HEK293 (cell line): ENCODE data around the gene ZNF440.
"Not testable (repeated sequence)": the region's sequence is repeated elsewhere in the genome, so short reads cannot be mapped to it uniquely, and the experiment has no call there.

Experiments used
- CTCF ChIA-PET: fragments of 350-600 bp; formaldehyde crosslinking; extraction: SDS; loops from one replicate; lab custom pipeline; 2021; ENCODE audit warnings: antibody characterized with exemption; lab: Yijun Ruan, JAX
- POLR2A ChIA-PET: fragments of 300-600 bp; formaldehyde crosslinking; extraction: SDS; loops from one replicate; lab custom pipeline; 2020; ENCODE audit warnings: antibody characterized with exemption, inconsistent platforms; lab: Yijun Ruan, JAX
- H3K27ac ChIP-seq: fragments of 200-500 bp; sonication (Bioruptor generic); 2 replicates; pipeline ENCODE4 v1.5.1; 2014; ENCODE audit warnings: low read depth, low read length, control low read depth, inconsistent platforms; ENCODE audit errors: extremely low read depth
- H3K36me3 ChIP-seq, 2 experiments: fragments of 200-500 bp in 1 of 2; sonication (Bioruptor generic) in 1 of 2; 1 replicate in 1 of 2; 2 replicates in 1 of 2; pipeline ENCODE4 v1.5.1; 2014 to 2017; ENCODE audit warnings: inconsistent platforms in 2 of 2, low read length in 2 of 2; ENCODE audit not compliant: control insufficient read depth in 2 of 2, insufficient read depth in 1 of 2
- H3K4me1 ChIP-seq: fragments of 200-500 bp; sonication (Bioruptor generic); 2 replicates; pipeline ENCODE4 v1.5.1; 2014; ENCODE audit warnings: mild to moderate bottlenecking, low read length, inconsistent platforms; ENCODE audit not compliant: control insufficient read depth, insufficient read depth
- H3K4me3 ChIP-seq: 2 replicates; pipeline ENCODE4 v1.5.1; 2011; ENCODE audit warnings: low read depth, mild to moderate bottlenecking, control low read depth, low read length, moderate library complexity
- H3K9me3 ChIP-seq: fragments of 200-500 bp; sonication (Bioruptor generic); 2 replicates; pipeline ENCODE4 v1.5.1; 2014; ENCODE audit warnings: low read depth, low read length, inconsistent platforms; ENCODE audit not compliant: control insufficient read depth, insufficient read depth
- ZFHX2 ChIP-seq: fragments of 450-650 bp; formaldehyde crosslinking; conservative IDR thresholded peaks from 2 replicates; pipeline ENCODE4 v1.5.1; 2016; ENCODE audit warnings: missing biosample characterization, missing genetic modification characterization
- ZNF138 ChIP-seq: fragments of 450-650 bp; formaldehyde crosslinking; IDR thresholded peaks from 2 replicates; pipeline ENCODE4 v1.5.1; 2016; ENCODE audit warnings: missing biosample characterization, missing genetic modification characterization, borderline replicate concordance
- ZNF24 ChIP-seq: fragments of 450-650 bp; formaldehyde crosslinking; IDR thresholded peaks from 2 replicates; pipeline ENCODE4 v1.5.1; 2016; ENCODE audit warnings: missing biosample characterization, missing genetic modification characterization
- ZNF324 ChIP-seq: fragments of 450-650 bp; formaldehyde crosslinking; IDR thresholded peaks from 2 replicates; pipeline ENCODE4 v1.5.1; 2016; ENCODE audit warnings: missing biosample characterization, missing genetic modification characterization
- ZNF404 ChIP-seq: fragments of 450-650 bp; formaldehyde crosslinking; IDR thresholded peaks from 2 replicates; pipeline ENCODE4 v1.5.1; 2017; ENCODE audit warnings: missing biosample characterization, missing genetic modification characterization
- ZNF600 ChIP-seq: fragments of 450-650 bp; formaldehyde crosslinking; IDR thresholded peaks from 2 replicates; pipeline ENCODE4 v1.5.1; 2016; ENCODE audit warnings: missing biosample characterization, missing genetic modification characterization
- ZNF654 ChIP-seq: fragments of 450-650 bp; formaldehyde crosslinking; IDR thresholded peaks from 2 replicates; pipeline ENCODE4 v1.5.1; 2016; ENCODE audit warnings: low read depth, missing biosample characterization, missing genetic modification characterization
- TF ChIP-seq, protein P1 (sequence below): fragments of 450-650 bp; formaldehyde crosslinking; IDR thresholded peaks from 2 replicates; pipeline ENCODE4 v1.5.1; 2016; ENCODE audit warnings: missing biosample characterization, missing genetic modification characterization, borderline replicate concordance
- TF ChIP-seq, protein P2 (sequence below): fragments of 450-650 bp; formaldehyde crosslinking; IDR thresholded peaks from 2 replicates; pipeline ENCODE4 v1.5.1; 2016; ENCODE audit warnings: missing biosample characterization, missing genetic modification characterization
- TF ChIP-seq, protein P3 (sequence below): IDR thresholded peaks from 2 replicates; pipeline ENCODE4 v1.6.1; 2011; ENCODE audit warnings: mild to moderate bottlenecking, low read depth, low read length, borderline replicate concordance
- TF ChIP-seq, protein P4 (sequence below): fragments of 450-650 bp; formaldehyde crosslinking; IDR thresholded peaks from 2 replicates; pipeline ENCODE4 v1.5.1; 2017; ENCODE audit warnings: missing biosample characterization, missing genetic modification characterization
- TF ChIP-seq, protein P5 (sequence below): fragments of 450-650 bp; formaldehyde crosslinking; IDR thresholded peaks from 2 replicates; pipeline ENCODE4 v1.5.1; 2017; ENCODE audit warnings: missing biosample characterization, missing genetic modification characterization

ZNF440 gene

DNA sequence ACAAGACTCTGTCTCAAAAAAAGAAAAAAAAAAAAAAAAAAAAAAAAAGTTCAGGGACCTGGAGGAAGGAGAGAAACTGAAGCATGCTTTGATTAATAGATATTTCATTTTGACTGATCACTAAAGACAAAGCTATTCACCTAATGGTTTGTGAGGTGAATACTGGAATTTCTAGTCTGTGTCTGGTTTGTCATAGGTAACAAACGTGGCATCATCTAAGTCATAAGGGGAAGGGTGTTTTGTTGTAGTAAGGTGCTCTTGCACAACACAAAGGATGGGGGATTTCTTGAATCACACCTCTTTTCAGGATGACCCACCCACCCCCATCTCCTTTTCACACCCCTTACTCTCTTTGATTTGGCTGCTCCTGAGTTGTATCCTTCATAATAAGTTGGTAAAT lies 59.7 kb downstream of the ZNF440 start:
- no peaks in the 10 kb centered on the region for H3K4me1 ChIP-seq
- H3K36me3 ChIP-seq = no peaks in the 10 kb centered on the region
- TF ChIP-seq, protein P1, sequence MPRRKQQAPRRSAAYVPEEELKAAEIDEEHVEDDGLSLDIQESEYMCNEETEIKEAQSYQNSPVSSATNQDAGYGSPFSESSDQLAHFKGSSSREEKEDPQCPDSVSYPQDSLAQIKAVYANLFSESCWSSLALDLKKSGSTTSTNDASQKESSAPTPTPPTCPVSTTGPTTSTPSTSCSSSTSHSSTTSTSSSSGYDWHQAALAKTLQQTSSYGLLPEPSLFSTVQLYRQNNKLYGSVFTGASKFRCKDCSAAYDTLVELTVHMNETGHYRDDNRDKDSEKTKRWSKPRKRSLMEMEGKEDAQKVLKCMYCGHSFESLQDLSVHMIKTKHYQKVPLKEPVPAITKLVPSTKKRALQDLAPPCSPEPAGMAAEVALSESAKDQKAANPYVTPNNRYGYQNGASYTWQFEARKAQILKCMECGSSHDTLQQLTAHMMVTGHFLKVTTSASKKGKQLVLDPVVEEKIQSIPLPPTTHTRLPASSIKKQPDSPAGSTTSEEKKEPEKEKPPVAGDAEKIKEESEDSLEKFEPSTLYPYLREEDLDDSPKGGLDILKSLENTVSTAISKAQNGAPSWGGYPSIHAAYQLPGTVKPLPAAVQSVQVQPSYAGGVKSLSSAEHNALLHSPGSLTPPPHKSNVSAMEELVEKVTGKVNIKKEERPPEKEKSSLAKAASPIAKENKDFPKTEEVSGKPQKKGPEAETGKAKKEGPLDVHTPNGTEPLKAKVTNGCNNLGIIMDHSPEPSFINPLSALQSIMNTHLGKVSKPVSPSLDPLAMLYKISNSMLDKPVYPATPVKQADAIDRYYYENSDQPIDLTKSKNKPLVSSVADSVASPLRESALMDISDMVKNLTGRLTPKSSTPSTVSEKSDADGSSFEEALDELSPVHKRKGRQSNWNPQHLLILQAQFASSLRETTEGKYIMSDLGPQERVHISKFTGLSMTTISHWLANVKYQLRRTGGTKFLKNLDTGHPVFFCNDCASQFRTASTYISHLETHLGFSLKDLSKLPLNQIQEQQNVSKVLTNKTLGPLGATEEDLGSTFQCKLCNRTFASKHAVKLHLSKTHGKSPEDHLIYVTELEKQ = no peak
- TF ChIP-seq ZNF24 (tag by site-specific recombination) = no peak
- TF ChIP-seq ZNF324 (tag by site-specific recombination) = no peak
- TF ChIP-seq, protein P2, sequence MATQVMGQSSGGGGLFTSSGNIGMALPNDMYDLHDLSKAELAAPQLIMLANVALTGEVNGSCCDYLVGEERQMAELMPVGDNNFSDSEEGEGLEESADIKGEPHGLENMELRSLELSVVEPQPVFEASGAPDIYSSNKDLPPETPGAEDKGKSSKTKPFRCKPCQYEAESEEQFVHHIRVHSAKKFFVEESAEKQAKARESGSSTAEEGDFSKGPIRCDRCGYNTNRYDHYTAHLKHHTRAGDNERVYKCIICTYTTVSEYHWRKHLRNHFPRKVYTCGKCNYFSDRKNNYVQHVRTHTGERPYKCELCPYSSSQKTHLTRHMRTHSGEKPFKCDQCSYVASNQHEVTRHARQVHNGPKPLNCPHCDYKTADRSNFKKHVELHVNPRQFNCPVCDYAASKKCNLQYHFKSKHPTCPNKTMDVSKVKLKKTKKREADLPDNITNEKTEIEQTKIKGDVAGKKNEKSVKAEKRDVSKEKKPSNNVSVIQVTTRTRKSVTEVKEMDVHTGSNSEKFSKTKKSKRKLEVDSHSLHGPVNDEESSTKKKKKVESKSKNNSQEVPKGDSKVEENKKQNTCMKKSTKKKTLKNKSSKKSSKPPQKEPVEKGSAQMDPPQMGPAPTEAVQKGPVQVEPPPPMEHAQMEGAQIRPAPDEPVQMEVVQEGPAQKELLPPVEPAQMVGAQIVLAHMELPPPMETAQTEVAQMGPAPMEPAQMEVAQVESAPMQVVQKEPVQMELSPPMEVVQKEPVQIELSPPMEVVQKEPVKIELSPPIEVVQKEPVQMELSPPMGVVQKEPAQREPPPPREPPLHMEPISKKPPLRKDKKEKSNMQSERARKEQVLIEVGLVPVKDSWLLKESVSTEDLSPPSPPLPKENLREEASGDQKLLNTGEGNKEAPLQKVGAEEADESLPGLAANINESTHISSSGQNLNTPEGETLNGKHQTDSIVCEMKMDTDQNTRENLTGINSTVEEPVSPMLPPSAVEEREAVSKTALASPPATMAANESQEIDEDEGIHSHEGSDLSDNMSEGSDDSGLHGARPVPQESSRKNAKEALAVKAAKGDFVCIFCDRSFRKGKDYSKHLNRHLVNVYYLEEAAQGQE (tag by site-specific recombination) = no peak
- TF ChIP-seq, protein P3, sequence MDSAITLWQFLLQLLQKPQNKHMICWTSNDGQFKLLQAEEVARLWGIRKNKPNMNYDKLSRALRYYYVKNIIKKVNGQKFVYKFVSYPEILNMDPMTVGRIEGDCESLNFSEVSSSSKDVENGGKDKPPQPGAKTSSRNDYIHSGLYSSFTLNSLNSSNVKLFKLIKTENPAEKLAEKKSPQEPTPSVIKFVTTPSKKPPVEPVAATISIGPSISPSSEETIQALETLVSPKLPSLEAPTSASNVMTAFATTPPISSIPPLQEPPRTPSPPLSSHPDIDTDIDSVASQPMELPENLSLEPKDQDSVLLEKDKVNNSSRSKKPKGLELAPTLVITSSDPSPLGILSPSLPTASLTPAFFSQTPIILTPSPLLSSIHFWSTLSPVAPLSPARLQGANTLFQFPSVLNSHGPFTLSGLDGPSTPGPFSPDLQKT = no peak
- no peak for TF ChIP-seq ZNF600 (tag by site-specific recombination)
- no peaks in the 10 kb centered on the region for H3K9me3 ChIP-seq
- no peak overlapping the region for H3K27ac ChIP-seq
- POLR2A ChIA-PET = no interaction called here
- H3K4me3 ChIP-seq = no peak overlapping the region
- CTCF ChIA-PET = interaction anchor here (0.6 kb wide), 2 partner anchors 14 to 475 kb away, joined by 3 to 5 read pairs; no protein-coding TSS in a partner anchor

DNA sequence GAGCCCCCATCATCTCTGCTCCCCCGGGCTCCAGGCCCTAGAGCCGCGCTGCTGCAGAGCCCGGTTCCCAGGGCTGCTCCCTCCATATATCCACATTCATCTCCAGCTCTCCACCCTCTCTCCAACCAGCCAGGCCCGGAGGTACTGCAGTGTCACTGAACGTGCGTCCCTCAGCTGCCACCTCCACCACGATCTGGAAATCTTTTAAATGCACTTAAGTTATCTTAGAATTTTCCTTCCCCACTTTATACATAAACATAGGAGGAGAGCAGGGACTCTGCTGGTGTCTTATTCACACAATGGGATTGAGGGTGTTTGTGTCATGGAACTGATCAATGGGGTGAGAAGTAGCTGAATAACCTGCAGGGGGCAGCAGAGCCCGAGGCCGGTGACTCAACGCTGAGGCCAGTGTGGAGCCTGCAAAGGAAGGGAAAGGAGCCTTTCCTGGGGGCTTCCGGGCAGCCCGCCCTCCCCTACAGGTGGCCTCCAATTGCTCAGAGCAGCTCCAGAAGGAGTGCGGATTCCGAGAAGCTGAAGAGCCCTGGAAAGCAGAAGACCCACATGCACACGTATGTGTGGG lies 65.7 kb downstream of the ZNF440 start:
- CTCF ChIA-PET = interaction anchor here (0.6 to 1.7 kb wide), 8 partner anchors 10 to 383 kb away, joined by 3 to 8 read pairs (median 5); partner anchors contain the start of gene ZNF700
- H3K4me3 ChIP-seq, POLR2A ChIA-PET, H3K36me3 ChIP-seq, H3K27ac ChIP-seq, H3K4me1 ChIP-seq, H3K9me3 ChIP-seq: not testable (repeated sequence)
- peak; percentile 41 for TF ChIP-seq ZNF654 (tag by site-specific recombination)

DNA sequence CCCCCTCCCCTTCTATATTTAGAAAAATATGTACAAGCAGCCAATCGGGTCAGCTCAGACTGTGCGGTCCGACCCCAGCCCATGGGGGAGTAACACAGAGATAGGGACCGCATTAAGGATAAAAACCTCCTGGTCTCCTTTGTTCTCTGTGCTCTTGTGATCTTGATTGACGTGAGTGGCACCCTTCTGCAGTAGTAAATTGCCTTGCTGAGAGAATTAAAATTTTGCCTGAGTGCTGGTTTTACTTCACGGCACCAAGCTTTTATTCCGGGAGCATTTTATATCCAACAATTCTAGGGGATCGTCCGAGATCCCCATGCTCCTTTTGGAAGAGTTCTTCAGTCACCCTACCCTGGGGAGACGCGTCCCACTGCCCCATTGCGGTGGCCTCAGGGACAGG lies 66.5 kb downstream of the ZNF440 start:
- TF ChIP-seq, protein P4, sequence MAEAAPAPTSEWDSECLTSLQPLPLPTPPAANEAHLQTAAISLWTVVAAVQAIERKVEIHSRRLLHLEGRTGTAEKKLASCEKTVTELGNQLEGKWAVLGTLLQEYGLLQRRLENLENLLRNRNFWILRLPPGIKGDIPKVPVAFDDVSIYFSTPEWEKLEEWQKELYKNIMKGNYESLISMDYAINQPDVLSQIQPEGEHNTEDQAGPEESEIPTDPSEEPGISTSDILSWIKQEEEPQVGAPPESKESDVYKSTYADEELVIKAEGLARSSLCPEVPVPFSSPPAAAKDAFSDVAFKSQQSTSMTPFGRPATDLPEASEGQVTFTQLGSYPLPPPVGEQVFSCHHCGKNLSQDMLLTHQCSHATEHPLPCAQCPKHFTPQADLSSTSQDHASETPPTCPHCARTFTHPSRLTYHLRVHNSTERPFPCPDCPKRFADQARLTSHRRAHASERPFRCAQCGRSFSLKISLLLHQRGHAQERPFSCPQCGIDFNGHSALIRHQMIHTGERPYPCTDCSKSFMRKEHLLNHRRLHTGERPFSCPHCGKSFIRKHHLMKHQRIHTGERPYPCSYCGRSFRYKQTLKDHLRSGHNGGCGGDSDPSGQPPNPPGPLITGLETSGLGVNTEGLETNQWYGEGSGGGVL (tag by site-specific recombination) = no peak
- no peak for TF ChIP-seq ZNF138
- no peak for TF ChIP-seq ZFHX2 (tag by site-specific recombination)
- TF ChIP-seq, protein P5, sequence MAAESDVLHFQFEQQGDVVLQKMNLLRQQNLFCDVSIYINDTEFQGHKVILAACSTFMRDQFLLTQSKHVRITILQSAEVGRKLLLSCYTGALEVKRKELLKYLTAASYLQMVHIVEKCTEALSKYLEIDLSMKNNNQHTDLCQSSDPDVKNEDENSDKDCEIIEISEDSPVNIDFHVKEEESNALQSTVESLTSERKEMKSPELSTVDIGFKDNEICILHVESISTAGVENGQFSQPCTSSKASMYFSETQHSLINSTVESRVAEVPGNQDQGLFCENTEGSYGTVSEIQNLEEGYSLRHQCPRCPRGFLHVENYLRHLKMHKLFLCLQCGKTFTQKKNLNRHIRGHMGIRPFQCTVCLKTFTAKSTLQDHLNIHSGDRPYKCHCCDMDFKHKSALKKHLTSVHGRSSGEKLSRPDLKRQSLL = no peak
- no peak for TF ChIP-seq ZNF404
- Histone ChIP-seq H3K9me3 (no peaks in the 10 kb centered on the region), H3K36me3 (no peaks in the 10 kb centered on the region), H3K27ac (no peak overlapping the region), H3K4me3 (no peak overlapping the region), H3K4me1 (no peaks in the 10 kb centered on the region)
- CTCF ChIA-PET = interaction anchor here (0.6 to 1.7 kb wide), 8 partner anchors 11 to 801 kb away, joined by 3 to 8 read pairs (median 5); partner anchors contain the start of gene DHPS
- POLR2A ChIA-PET = no interaction called here
